22Rv1 (cell line): ENCODE measurements around the gene PERM1.

Experiments
- CTCF ChIP-seq: fragments of 450-650 bp; IDR thresholded peaks from 2 replicates; pipeline ENCODE4 v1.5.1; 2017; ENCODE audit warnings: mild to moderate bottlenecking
- ZFX ChIP-seq: fragments of 450-650 bp; IDR thresholded peaks from 2 replicates; pipeline ENCODE4 v1.6.1; 2017; ENCODE audit warnings: antibody characterized with exemption, borderline replicate concordance

GRCh38 chr1:974293-974640 is 7.6 kb downstream of the PERM1 start:
- TF ChIP-seq CTCF (no peak), ZFX (no peak)
